GM23338 (cell line): Measurements from ENCODE around the gene AAGAB. TPM values are rescaled to one million over a fixed set of nuclear protein-coding genes. Genes with fewer than 3 reads are reported as not detected.

Experiments
- ATAC-seq: fragments of 200-7000 bp; cut with Tn5 transposase; 3 replicates; pipeline ENCODE4 v1.9.1; 2020
- DNase-seq: peaks from one replicate; pipeline ENCODE4 v3.0.0-alpha.2; 2015; ENCODE audit warnings: low spot score
- H2AFZ ChIP-seq: fragments of 200-600 bp; sonication (generic); 2 replicates; pipeline ENCODE4 v1.8.0; 2016; ENCODE audit warnings: antibody characterized with exemption, mild to moderate bottlenecking, moderate library complexity
- H3F3A ChIP-seq: fragments of 200-600 bp; sonication (generic); replicated peaks from 2 replicates; pipeline ENCODE4 v1.8.0; 2017; ENCODE audit warnings: antibody characterized with exemption, mixed run types, low read depth
- H3K27ac ChIP-seq: fragments of 200-600 bp; sonication (generic); 2 replicates; pipeline ENCODE4 v1.6.1; 2016; ENCODE audit warnings: low read depth
- H3K27me3 ChIP-seq: fragments of 200-600 bp; sonication (generic); 2 replicates; pipeline ENCODE4 v1.8.0; 2016; ENCODE audit warnings: mild to moderate bottlenecking, mixed run types, moderate library complexity; ENCODE audit not compliant: insufficient read depth
- H3K36me3 ChIP-seq: fragments of 200-600 bp; sonication (generic); 2 replicates; pipeline ENCODE4 v1.8.0; 2016; ENCODE audit warnings: mild to moderate bottlenecking; ENCODE audit not compliant: insufficient read depth
- H3K4me1 ChIP-seq: fragments of 200-600 bp; sonication (generic); 2 replicates; pipeline ENCODE4 v1.8.0; 2016; ENCODE audit warnings: mild to moderate bottlenecking, moderate library complexity; ENCODE audit not compliant: insufficient read depth
- H3K4me2 ChIP-seq: fragments of 200-600 bp; sonication (generic); 2 replicates; pipeline ENCODE4 v1.7.1; 2017; ENCODE audit warnings: mixed run types
- H3K4me3 ChIP-seq: fragments of 200-600 bp; sonication (generic); 2 replicates; pipeline ENCODE4 v1.6.1; 2016; ENCODE audit warnings: mixed run types
- H3K79me2 ChIP-seq: fragments of 200-600 bp; sonication (generic); replicated peaks from 2 replicates; pipeline ENCODE4 v1.8.0; 2017; ENCODE audit warnings: mild to moderate bottlenecking; ENCODE audit not compliant: insufficient read depth
- H3K9me2 ChIP-seq: fragments of 200-600 bp; sonication (generic); 2 replicates; pipeline ENCODE4 v1.8.0; 2017; ENCODE audit not compliant: insufficient read depth
- H4K20me1 ChIP-seq: fragments of 200-600 bp; sonication (generic); replicated peaks from 2 replicates; pipeline ENCODE4 v1.8.0; 2017; ENCODE audit warnings: mild to moderate bottlenecking; ENCODE audit not compliant: insufficient read depth
- H3K27ac Mint-ChIP-seq: 2 replicates; pipeline ENCODE4 v1.8.0; 2020; ENCODE audit warnings: inconsistent platforms, mild to moderate bottlenecking, moderate library complexity, mixed read lengths
- H3K27me3 Mint-ChIP-seq: 3 replicates; pipeline ENCODE4 v1.8.0; 2022; ENCODE audit warnings: low read depth, mild to moderate bottlenecking, moderate library complexity, mixed read lengths, inconsistent platforms; ENCODE audit not compliant: insufficient read depth, poor library complexity
- H3K36me3 Mint-ChIP-seq: 3 replicates; pipeline ENCODE4 v1.8.0; 2021; ENCODE audit warnings: low read depth, mild to moderate bottlenecking, inconsistent platforms, moderate library complexity, mixed read lengths
- H3K4me1 Mint-ChIP-seq: 3 replicates; pipeline ENCODE4 v1.8.0; 2020; ENCODE audit warnings: mild to moderate bottlenecking, inconsistent platforms, mixed read lengths
- H3K4me3 Mint-ChIP-seq: 3 replicates; pipeline ENCODE4 v1.8.0; 2021; ENCODE audit warnings: moderate library complexity, mild to moderate bottlenecking, inconsistent platforms, mixed read lengths
- H3K9me3 Mint-ChIP-seq: 3 replicates; pipeline ENCODE4 v1.8.0; 2020; ENCODE audit warnings: moderate library complexity, mild to moderate bottlenecking, inconsistent platforms, mixed read lengths
- EZH2phosphoT487 ChIP-seq: fragments of 200-600 bp; sonication (generic); IDR thresholded peaks from one replicate; pipeline ENCODE4 v1.8.1; 2018; ENCODE audit warnings: antibody characterized with exemption; ENCODE audit not compliant: unreplicated experiment
- STAT1 ChIP-seq: IDR thresholded peaks from one replicate; pipeline ENCODE4 v1.6.1; 2016; ENCODE audit warnings: antibody characterized with exemption; ENCODE audit not compliant: unreplicated experiment
- ZNF331 ChIP-seq: fragments of 250-450 bp; sonication (Bioruptor Pico); IDR thresholded peaks from 2 replicates; pipeline ENCODE4 v1.5.0; 2020; ENCODE audit warnings: low read depth, mild to moderate bottlenecking, moderate library complexity
- ZNF462 ChIP-seq: fragments of 250-450 bp; sonication (Bioruptor Pico); IDR thresholded peaks from 2 replicates; pipeline ENCODE4 v1.5.0; 2020; ENCODE audit warnings: mild to moderate bottlenecking, moderate library complexity
- polyA plus RNA-seq: library from polyadenylated mRNA; unstranded; fragments of >200 nt; fragmentation: Nextera tagmentation; extraction: Ambion mirVana; gene quantifications from 2 replicates; pipeline ENCODE4 v1.2.1, GENCODE V29; 2016
- total RNA-seq: library from RNA; depleted of rRNA; stranded (reverse); fragments of >200 nt; shearing (Covaris generic); gene quantifications from 2 replicates; pipeline ENCODE4 v1.2.3, GENCODE V29; 2014
- TF ChIP-seq, protein P1 (sequence below): IDR thresholded peaks from one replicate; pipeline ENCODE4 v1.6.1; 2018; ENCODE audit warnings: antibody characterized with exemption; ENCODE audit not compliant: unreplicated experiment

Gene AAGAB
- total and polyA plus RNA-seq, 2 experiments from 2014 or later, result 20.8 to 42.8 TPM

DNA sequence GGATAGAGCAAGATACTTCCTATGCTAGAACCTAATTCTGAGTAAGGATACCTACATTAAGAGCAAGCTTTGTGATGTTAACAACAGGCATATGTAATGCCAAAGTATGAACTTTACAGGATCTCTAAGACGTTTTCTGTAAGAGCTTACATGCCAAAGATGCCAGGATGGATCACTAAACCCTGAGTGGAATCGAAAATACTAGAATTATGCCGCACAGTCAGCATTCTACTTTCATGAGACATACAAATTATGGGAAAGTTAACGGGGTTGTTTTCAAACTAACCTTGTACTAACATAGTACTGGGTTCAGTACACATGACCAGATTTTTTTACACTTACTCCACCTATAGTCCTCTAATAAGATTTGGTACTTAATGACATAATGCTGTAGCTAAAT lies 55.1 kb downstream of the AAGAB start:
- H3K27me3 ChIP-seq, result no peaks in the 10 kb centered on the region
- H3K4me2 ChIP-seq, result no peak overlapping the region
- Mint-ChIP-seq H3K27ac (no peak overlapping the region), H3K9me3 (no peaks in the 10 kb centered on the region), H3K4me1 (peaks cover 15% of the 10 kb centered on the region; the same call in 2 of the 3 replicates), H3K27me3 (peaks cover 3% of the 10 kb centered on the region), H3K36me3 (peaks cover 12% of the 10 kb centered on the region; the same call in 2 of the 3 replicates), H3K4me3 (no peak overlapping the region)
- TF ChIP-seq EZH2phosphoT487 (no peak), ZNF462 (CRISPR knock-in tag) (no peak), STAT1 (no peak), ZNF331 (CRISPR knock-in tag) (no peak)
- TF ChIP-seq, protein P1, sequence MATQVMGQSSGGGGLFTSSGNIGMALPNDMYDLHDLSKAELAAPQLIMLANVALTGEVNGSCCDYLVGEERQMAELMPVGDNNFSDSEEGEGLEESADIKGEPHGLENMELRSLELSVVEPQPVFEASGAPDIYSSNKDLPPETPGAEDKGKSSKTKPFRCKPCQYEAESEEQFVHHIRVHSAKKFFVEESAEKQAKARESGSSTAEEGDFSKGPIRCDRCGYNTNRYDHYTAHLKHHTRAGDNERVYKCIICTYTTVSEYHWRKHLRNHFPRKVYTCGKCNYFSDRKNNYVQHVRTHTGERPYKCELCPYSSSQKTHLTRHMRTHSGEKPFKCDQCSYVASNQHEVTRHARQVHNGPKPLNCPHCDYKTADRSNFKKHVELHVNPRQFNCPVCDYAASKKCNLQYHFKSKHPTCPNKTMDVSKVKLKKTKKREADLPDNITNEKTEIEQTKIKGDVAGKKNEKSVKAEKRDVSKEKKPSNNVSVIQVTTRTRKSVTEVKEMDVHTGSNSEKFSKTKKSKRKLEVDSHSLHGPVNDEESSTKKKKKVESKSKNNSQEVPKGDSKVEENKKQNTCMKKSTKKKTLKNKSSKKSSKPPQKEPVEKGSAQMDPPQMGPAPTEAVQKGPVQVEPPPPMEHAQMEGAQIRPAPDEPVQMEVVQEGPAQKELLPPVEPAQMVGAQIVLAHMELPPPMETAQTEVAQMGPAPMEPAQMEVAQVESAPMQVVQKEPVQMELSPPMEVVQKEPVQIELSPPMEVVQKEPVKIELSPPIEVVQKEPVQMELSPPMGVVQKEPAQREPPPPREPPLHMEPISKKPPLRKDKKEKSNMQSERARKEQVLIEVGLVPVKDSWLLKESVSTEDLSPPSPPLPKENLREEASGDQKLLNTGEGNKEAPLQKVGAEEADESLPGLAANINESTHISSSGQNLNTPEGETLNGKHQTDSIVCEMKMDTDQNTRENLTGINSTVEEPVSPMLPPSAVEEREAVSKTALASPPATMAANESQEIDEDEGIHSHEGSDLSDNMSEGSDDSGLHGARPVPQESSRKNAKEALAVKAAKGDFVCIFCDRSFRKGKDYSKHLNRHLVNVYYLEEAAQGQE, result no peak
- H4K20me1 ChIP-seq, result no peaks in the 10 kb centered on the region
- H3K27ac ChIP-seq, result no peak overlapping the region
- H2AFZ ChIP-seq, result no peak overlapping the region
- DNase-seq (no peak), ATAC-seq (no peak)
- H3K9me2 ChIP-seq, result no peaks in the 10 kb centered on the region
- H3K4me1 ChIP-seq, result peaks cover 16% of the 10 kb centered on the region; the same call in 1 of the 2 replicates
- no peaks in the 10 kb centered on the region for H3K79me2 ChIP-seq
- H3K4me3 ChIP-seq, result no peak overlapping the region
- 0 out of 2 replicates have a peak, but pooled peaks cover 3% of the 10 kb centered on the region for H3K36me3 ChIP-seq
- no peaks in the 10 kb centered on the region for H3F3A ChIP-seq
